H9 (cell line): Measurements from ENCODE around the gene SLC28A3. TPM values are rescaled to one million over a fixed set of nuclear protein-coding genes. Genes with fewer than 3 reads are reported as not detected.

Source experiments
- DNase-seq: peaks from one replicate; pipeline ENCODE4 v3.0.0-alpha.2; 2017
- H2AFZ ChIP-seq: one replicate; pipeline ENCODE4 v1.6.1; 2013; ENCODE audit warnings: mild to moderate bottlenecking, low read length, control low read depth, moderate library complexity
- H2AK5ac ChIP-seq: 2 replicates; pipeline ENCODE4 v1.6.1; 2013; ENCODE audit warnings: low read length, control low read depth, mixed read lengths; ENCODE audit not compliant: insufficient read length
- H2BK120ac ChIP-seq: one replicate; pipeline ENCODE4 v1.6.1; 2013; ENCODE audit warnings: low read depth, mild to moderate bottlenecking, low read length, control low read depth, inconsistent platforms; ENCODE audit not compliant: poor library complexity, severe bottlenecking
- H2BK12ac ChIP-seq: 2 replicates; pipeline ENCODE4 v1.6.1; 2013; ENCODE audit warnings: low read length, control low read depth, mixed read lengths, low read depth; ENCODE audit not compliant: insufficient read length
- H2BK15ac ChIP-seq: 2 replicates; pipeline ENCODE4 v1.6.1; 2013; ENCODE audit warnings: low read depth, low read length, control low read depth
- H2BK20ac ChIP-seq: one replicate; pipeline ENCODE4 v1.6.1; 2013; ENCODE audit warnings: low read depth, mild to moderate bottlenecking, low read length, control low read depth, inconsistent platforms; ENCODE audit not compliant: poor library complexity, severe bottlenecking
- H2BK5ac ChIP-seq: 2 replicates; pipeline ENCODE4 v1.6.1; 2013; ENCODE audit warnings: low read length, control low read depth, mixed read lengths; ENCODE audit not compliant: insufficient read length
- H3K14ac ChIP-seq: 2 replicates; pipeline ENCODE4 v1.6.1; 2013; ENCODE audit warnings: low read length, control low read depth; ENCODE audit not compliant: insufficient read depth
- H3K18ac ChIP-seq: 2 replicates; pipeline ENCODE4 v1.6.1; 2013; ENCODE audit warnings: low read depth, mild to moderate bottlenecking, mixed read lengths, low read length, control low read depth; ENCODE audit not compliant: insufficient read length
- H3K23ac ChIP-seq: 2 replicates; pipeline ENCODE4 v1.6.1; 2013; ENCODE audit warnings: low read length, control low read depth, mixed read lengths, low read depth; ENCODE audit not compliant: insufficient read length
- H3K23me2 ChIP-seq: 2 replicates; pipeline ENCODE4 v1.6.1; 2013; ENCODE audit warnings: low read depth, mild to moderate bottlenecking, mixed read lengths, low read length, control low read depth; ENCODE audit not compliant: insufficient read length, poor library complexity, severe bottlenecking
- H3K27ac ChIP-seq: 2 replicates; pipeline ENCODE4 v1.5.1; 2013; ENCODE audit warnings: low read length, control low read depth, mixed read lengths, low read depth; ENCODE audit not compliant: insufficient read length
- H3K27me3 ChIP-seq: 2 replicates; pipeline ENCODE4 v1.6.1; 2013; ENCODE audit warnings: low read length, control low read depth, inconsistent platforms; ENCODE audit not compliant: insufficient read depth
- H3K4ac ChIP-seq: 2 replicates; pipeline ENCODE4 v1.6.1; 2013; ENCODE audit warnings: low read depth, mild to moderate bottlenecking, control low read depth, inconsistent platforms, low read length, moderate library complexity
- H3K4me1 ChIP-seq: 2 replicates; pipeline ENCODE4 v1.6.1; 2013; ENCODE audit warnings: low read length, control low read depth, inconsistent platforms; ENCODE audit not compliant: insufficient read depth
- H3K4me2 ChIP-seq: 2 replicates; pipeline ENCODE4 v1.6.1; 2013; ENCODE audit warnings: low read length, control low read depth, mixed read lengths; ENCODE audit not compliant: insufficient read length, insufficient read depth
- H3K56ac ChIP-seq: 2 replicates; pipeline ENCODE4 v1.6.1; 2013; ENCODE audit warnings: low read depth, mild to moderate bottlenecking, mixed read lengths, low read length, control low read depth; ENCODE audit not compliant: insufficient read length
- H3K79me1 ChIP-seq: 2 replicates; pipeline ENCODE4 v1.6.1; 2013; ENCODE audit warnings: low read depth, mild to moderate bottlenecking, moderate library complexity, low read length, control low read depth, inconsistent platforms; ENCODE audit not compliant: insufficient read depth, poor library complexity, severe bottlenecking
- H3K79me2 ChIP-seq: 2 replicates; pipeline ENCODE4 v1.6.1; 2013; ENCODE audit warnings: low read length, control low read depth, inconsistent platforms; ENCODE audit not compliant: insufficient read depth
- H3K9ac ChIP-seq: 2 replicates; pipeline ENCODE4 v1.6.1; 2013; ENCODE audit warnings: low read length, control low read depth, mixed read lengths; ENCODE audit not compliant: insufficient read length; ENCODE audit errors: extremely low read depth
- H3K9me3 ChIP-seq: one replicate; pipeline ENCODE4 v1.6.1; 2013; ENCODE audit warnings: low read depth, low read length, inconsistent platforms; ENCODE audit not compliant: control insufficient read depth
- H3T11ph ChIP-seq: one replicate; pipeline ENCODE4 v1.6.1; 2013; ENCODE audit warnings: mild to moderate bottlenecking, low read length, control low read depth, inconsistent platforms
- H4K20me1 ChIP-seq: one replicate; pipeline ENCODE4 v1.6.1; 2013; ENCODE audit not compliant: control insufficient read depth, insufficient read length, insufficient read depth
- H4K5ac ChIP-seq: 2 replicates; pipeline ENCODE4 v1.6.1; 2013; ENCODE audit warnings: low read depth, mild to moderate bottlenecking, mixed read lengths, low read length, control low read depth; ENCODE audit not compliant: insufficient read length
- H4K8ac ChIP-seq: replicated peaks from 2 replicates; pipeline ENCODE4 v1.6.1; 2013; ENCODE audit warnings: low read length, control low read depth, mixed read lengths, low read depth; ENCODE audit not compliant: insufficient read length
- H4K91ac ChIP-seq: 2 replicates; pipeline ENCODE4 v1.6.1; 2013; ENCODE audit warnings: low read depth, mild to moderate bottlenecking, moderate library complexity, mixed read lengths, low read length, control low read depth; ENCODE audit not compliant: insufficient read length
- H3K27ac Mint-ChIP-seq, 3 experiments: 2 replicates in 2 of 3; 3 replicates in 1 of 3; pipeline ENCODE4 v1.8.0; 2020 to 2021; ENCODE audit warnings: mixed read lengths in 3 of 3, mild to moderate bottlenecking in 1 of 3, moderate library complexity in 1 of 3
- H3K27me3 Mint-ChIP-seq: 2 replicates; pipeline ENCODE4 v1.8.0; 2021; ENCODE audit warnings: low read depth, mild to moderate bottlenecking, moderate library complexity, mixed read lengths
- H3K36me3 Mint-ChIP-seq, 3 experiments: 2 replicates in 2 of 3; 3 replicates in 1 of 3; pipeline ENCODE4 v1.8.0; 2020 to 2021; ENCODE audit warnings: low read depth in 3 of 3, mixed read lengths in 3 of 3; ENCODE audit not compliant: insufficient read depth in 1 of 3
- H3K4me1 Mint-ChIP-seq, 2 experiments: 2 replicates each; pipeline ENCODE4 v1.8.0; 2020; ENCODE audit warnings: mixed read lengths in 2 of 2
- H3K4me3 Mint-ChIP-seq, 2 experiments: 2 replicates in 1 of 2; 3 replicates in 1 of 2; pipeline ENCODE4 v1.8.0; 2020 to 2021; ENCODE audit warnings: mild to moderate bottlenecking in 2 of 2, mixed read lengths in 2 of 2, moderate library complexity in 1 of 2
- H3K9me3 Mint-ChIP-seq, 2 experiments: 2 replicates in 1 of 2; 3 replicates in 1 of 2; pipeline ENCODE4 v1.8.0; 2020; ENCODE audit warnings: mild to moderate bottlenecking in 2 of 2, mixed read lengths in 2 of 2, moderate library complexity in 1 of 2
- CTCF ChIP-seq: fragments of 200-600 bp; sonication (generic); conservative IDR thresholded peaks from 3 replicates; pipeline ENCODE4 v1.8.0; 2021; ENCODE audit warnings: antibody characterized with exemption, mild to moderate bottlenecking
- total RNA-seq: library from RNA; stranded (reverse); gene quantifications from 2 replicates; pipeline ENCODE4 v1.2.1, GENCODE V29; 2021

SLC28A3 gene
- total RNA-seq, 1 experiment from 2014 or later: not detected

- peaks cover 10 to 11% of the 10 kb centered on the region in 2 experiments for H3K9me3 Mint-ChIP-seq
- no peaks in the 10 kb centered on the region; the same call in 1 of the 2 replicates for H3K27me3 Mint-ChIP-seq
- no peaks in the 10 kb centered on the region for H3K4me1 Mint-ChIP-seq
- Histone ChIP-seq H3K9me3 (no peaks in the 10 kb centered on the region), H2AK5ac (no peak overlapping the region), H2AFZ (no peak overlapping the region), H3K23me2 (no peaks in the 10 kb centered on the region), H4K8ac (no peak overlapping the region), H3K4me1 (no peaks in the 10 kb centered on the region), H4K5ac (no peak overlapping the region), H3K27me3 (no peaks in the 10 kb centered on the region), H3K56ac (no peak overlapping the region), H3K79me1 (no peaks in the 10 kb centered on the region), H3K14ac (no peak overlapping the region), H3K18ac (no peak overlapping the region), H2BK12ac (no peak overlapping the region), H2BK15ac (no peak overlapping the region), H2BK20ac (no peak overlapping the region), H3K4me2 (no peak overlapping the region), H3K4ac (no peak overlapping the region), H3K9ac (no peak overlapping the region), H4K20me1 (no peaks in the 10 kb centered on the region), H3K27ac (no peak overlapping the region), H2BK120ac (no peak overlapping the region), H2BK5ac (no peak overlapping the region), H3T11ph (no peak overlapping the region), H3K23ac (no peak overlapping the region), H4K91ac (no peak overlapping the region), H3K79me2 (no peaks in the 10 kb centered on the region)
- H3K36me3 Mint-ChIP-seq: peaks cover 3 to 6% (median 3%) of the 10 kb centered on the region in 3 experiments; a peak in 5 of 7 replicates
- H3K27ac Mint-ChIP-seq: no peak overlapping the region
- no peak overlapping the region for H3K4me3 Mint-ChIP-seq
- no peak for DNase-seq
- no peak for TF ChIP-seq CTCF
Observed at GRCh38 chr9:84324811-84325210, 15.7 kb downstream of the SLC28A3 start.
